Stimulated activated CD4-positive, alpha-beta T cell treated with anti-CD3 and anti-CD28 coated beads, TNF-alpha, amount 100 ng/mL, for 4 hours (primary cell): ENCODE results near the gene INO80C.

Experiments
- DNase-seq, 3 experiments: peaks; one replicate each; pipeline ENCODE4 v3.0.0-alpha.2; 2020; ENCODE audit warnings: low read depth in 3 of 3

INO80C gene

DNA sequence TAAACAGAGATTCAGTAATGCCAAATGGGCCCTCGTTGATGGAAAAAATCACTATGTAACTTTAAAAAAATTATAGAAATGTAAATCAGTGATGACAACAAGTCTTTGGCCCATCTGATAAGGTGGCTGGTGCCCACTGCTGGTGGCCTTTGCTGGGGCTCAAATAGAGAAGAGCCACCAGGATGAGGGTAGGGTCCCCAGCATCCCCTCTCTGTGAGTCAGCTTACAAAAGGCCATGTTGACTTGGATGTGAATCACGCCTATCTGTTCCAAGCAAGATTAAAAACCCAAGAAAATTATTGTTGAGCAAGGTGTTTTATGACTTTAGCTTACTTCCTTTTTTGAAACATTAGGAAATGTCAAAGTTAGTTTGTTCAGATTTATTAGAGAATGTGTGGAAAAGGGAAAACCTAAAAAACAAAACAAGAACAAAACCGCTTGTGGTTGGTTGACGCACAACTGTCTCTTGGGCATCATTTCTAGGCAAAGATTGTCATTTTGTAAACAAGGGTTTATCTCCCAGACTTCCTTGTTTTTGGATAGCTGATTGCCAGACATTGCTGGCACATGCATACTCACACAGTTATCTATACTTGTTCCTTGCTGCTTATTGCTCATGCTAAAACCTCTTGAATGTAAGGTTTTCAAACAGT lies 66.9 kb downstream of the INO80C start:
- DNase-seq: no peak

- DNase-seq: no peak
These were observed 71.0 kb downstream of the INO80C start for GRCh38 chr18:35426786-35427185.

DNA sequence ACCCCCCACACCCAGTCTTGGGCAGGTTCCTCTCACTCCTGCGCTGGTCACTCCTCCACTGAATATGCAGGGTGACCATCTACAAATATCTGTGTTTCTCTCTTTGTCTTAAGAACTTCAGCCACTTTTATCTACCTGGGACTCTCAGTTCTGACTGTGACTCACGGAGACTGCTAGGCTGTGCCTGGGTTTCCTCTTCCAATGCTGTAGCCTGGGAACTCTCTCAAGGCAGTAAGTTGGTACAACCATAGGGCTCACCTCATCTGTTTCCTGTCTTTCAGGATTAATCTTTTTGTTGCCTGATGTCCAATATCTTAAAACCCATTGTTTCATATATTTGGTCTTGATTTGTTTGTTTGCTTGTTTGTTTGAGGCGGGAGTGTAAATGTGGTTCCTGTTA lies 73.4 kb downstream of the INO80C start:
- DNase-seq: no peak

- DNase-seq: no peak
These were observed 75.5 kb downstream of the INO80C start for GRCh38 chr18:35422237-35422636.

DNA sequence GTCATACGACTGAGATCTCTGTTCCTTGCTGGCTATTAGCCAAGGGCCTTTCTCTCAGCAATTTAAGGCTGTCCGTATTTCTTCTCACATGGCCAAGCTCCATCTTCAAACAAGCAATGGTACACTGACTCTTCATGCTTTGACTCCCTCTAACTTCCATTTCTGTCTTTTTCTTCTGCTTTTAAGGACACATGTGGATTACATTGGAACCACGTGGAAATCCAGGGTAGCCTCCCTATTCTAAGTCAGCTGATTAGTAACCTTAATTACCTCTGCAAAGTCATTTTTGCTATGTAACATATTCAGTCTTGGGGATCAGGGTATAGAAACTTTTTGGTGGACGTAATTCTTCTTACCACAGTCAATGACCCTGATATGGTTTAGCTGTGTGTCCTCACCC lies 79.2 kb downstream of the INO80C start:
- no peak for DNase-seq
